ENCODE measurements around the gene TMTC3. TPM values are rescaled to one million over a fixed set of nuclear protein-coding genes. Genes with fewer than 3 reads are reported as not detected.

Gene TMTC3
- polyA plus RNA-seq, 2 of the 4 experiments (the other 2 are of a cell fraction): 12.0 to 34.9 TPM

- TF ChIP-seq PBX3 (IDR thresholded peaks at IDR 0.05) (no peak), RAD21 (conservative IDR thresholded peaks at IDR 0.05 in 1 of 2, IDR thresholded peaks at IDR 0.05 in 1 of 2) (peak; percentile 23 to 51; a peak in 2 of 5 replicates), HEYL (CRISPR knock-in tag; IDR thresholded peaks at IDR 0.05) (0 out of 2 replicates have a peak, but pooled peaks have one; percentile 31), HES2 (IDR thresholded peaks at IDR 0.05) (no peak), CHD4 (IDR thresholded peaks at IDR 0.05; ENCODE audit: borderline replicate concordance) (no peak), FOSL2 (IDR thresholded peaks at IDR 0.05) (peak; percentile 82), FOSL2 (CRISPR knock-in tag; IDR thresholded peaks at IDR 0.05) (peak; percentile 85), SREBF2 (IDR thresholded peaks at IDR 0.05) (no peak), MAFK (IDR thresholded peaks at IDR 0.05; ENCODE audit: partially characterized antibody) (peak; percentile 99), FOXS1 (CRISPR knock-in tag; IDR thresholded peaks at IDR 0.05) (peak; percentile 68), JUN (IDR thresholded peaks at IDR 0.05) (peak; percentile 79 to 88; a peak in 4 of 5 replicates), NPAS2 (CRISPR knock-in tag; IDR thresholded peaks at IDR 0.05; ENCODE audit: borderline replicate concordance) (no peak), GATA3 (IDR thresholded peaks at IDR 0.05; ENCODE audit: borderline replicate concordance) (peak; percentile 94), ZSCAN20 (CRISPR knock-in tag; IDR thresholded peaks at IDR 0.05) (peak; percentile 45; the same call in 1 of the 2 replicates), NFE2L2 (conservative IDR thresholded peaks at IDR 0.05; ENCODE audit: low read length) (peak; percentile 98)
- TF ChIP-seq, protein P1, sequence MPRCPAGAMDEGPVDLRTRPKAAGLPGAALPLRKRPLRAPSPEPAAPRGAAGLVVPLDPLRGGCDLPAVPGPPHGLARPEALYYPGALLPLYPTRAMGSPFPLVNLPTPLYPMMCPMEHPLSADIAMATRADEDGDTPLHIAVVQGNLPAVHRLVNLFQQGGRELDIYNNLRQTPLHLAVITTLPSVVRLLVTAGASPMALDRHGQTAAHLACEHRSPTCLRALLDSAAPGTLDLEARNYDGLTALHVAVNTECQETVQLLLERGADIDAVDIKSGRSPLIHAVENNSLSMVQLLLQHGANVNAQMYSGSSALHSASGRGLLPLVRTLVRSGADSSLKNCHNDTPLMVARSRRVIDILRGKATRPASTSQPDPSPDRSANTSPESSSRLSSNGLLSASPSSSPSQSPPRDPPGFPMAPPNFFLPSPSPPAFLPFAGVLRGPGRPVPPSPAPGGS (IDR thresholded peaks at IDR 0.05): peak; percentile 65; the same call in 1 of the 3 replicates
- TF ChIP-seq, protein P2, sequence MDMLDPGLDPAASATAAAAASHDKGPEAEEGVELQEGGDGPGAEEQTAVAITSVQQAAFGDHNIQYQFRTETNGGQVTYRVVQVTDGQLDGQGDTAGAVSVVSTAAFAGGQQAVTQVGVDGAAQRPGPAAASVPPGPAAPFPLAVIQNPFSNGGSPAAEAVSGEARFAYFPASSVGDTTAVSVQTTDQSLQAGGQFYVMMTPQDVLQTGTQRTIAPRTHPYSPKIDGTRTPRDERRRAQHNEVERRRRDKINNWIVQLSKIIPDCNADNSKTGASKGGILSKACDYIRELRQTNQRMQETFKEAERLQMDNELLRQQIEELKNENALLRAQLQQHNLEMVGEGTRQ (IDR thresholded peaks at IDR 0.05): no peak
These were observed 105.1 kb downstream of the TMTC3 start (continued) for GRCh38 chr12:88247241-88247643.

DNA sequence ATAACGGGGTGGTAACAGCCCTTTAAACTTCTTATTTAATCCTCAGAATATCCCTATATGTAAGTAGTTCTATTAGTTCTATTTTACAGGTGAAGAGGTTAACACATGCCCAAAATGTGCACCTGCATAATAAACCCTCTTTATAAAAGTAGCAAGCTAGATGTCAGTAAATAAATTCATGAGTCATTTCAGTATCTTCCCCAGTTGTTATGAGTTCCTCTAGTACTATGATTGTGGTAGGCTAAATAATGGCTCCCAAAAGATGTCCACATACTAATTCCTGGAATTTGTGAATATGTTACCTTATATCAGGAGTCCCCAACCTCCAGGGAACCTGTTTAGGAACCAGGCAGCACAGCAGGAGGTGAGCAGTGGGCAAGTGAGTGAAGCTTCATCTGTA lies 106.5 kb downstream of the TMTC3 start:
- WGBS (ENCODE audit: missing lambda C conversion rate): 98% methylated on average over 1 of the region's 1 CpG
- ATAC-seq (no peak), FAIRE-seq (no peak), DNase-seq (ENCODE audit: low read depth in 1 of 2, low spot score in 1 of 2) (no peak)
- POLR2A ChIA-PET: no interaction called here
- no peak overlapping the region for H3K27ac ChIP-seq
- H3K9me3 ChIP-seq: no peaks in the 10 kb centered on the region; the same call in 2 of the 3 replicates
- H3K4me3 ChIP-seq: no peak overlapping the region
- CTCF ChIA-PET: no interaction called here
- H3K4me2 ChIP-seq: no peak overlapping the region
- peaks cover 25% of the 10 kb centered on the region for H3K4me1 ChIP-seq
- TF ChIP-seq ZSCAN20 (CRISPR knock-in tag; IDR thresholded peaks at IDR 0.05): no peak
- TF ChIP-seq, protein P3, sequence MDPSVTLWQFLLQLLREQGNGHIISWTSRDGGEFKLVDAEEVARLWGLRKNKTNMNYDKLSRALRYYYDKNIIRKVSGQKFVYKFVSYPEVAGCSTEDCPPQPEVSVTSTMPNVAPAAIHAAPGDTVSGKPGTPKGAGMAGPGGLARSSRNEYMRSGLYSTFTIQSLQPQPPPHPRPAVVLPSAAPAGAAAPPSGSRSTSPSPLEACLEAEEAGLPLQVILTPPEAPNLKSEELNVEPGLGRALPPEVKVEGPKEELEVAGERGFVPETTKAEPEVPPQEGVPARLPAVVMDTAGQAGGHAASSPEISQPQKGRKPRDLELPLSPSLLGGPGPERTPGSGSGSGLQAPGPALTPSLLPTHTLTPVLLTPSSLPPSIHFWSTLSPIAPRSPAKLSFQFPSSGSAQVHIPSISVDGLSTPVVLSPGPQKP (IDR thresholded peaks at IDR 0.05; ENCODE audit: low read depth, low read length): no peak
- no peak for TF ChIP-seq SREBF2 (IDR thresholded peaks at IDR 0.05)
- no peak for TF ChIP-seq FOXS1 (CRISPR knock-in tag; IDR thresholded peaks at IDR 0.05)
- no peak for TF ChIP-seq TFCP2L1 (CRISPR knock-in tag; IDR thresholded peaks at IDR 0.05)

Other genes with a start within 250 kb of the TMTC3 start
- gene C12orf50, start 112.9 kb upstream of the TMTC3 start, polyA plus RNA-seq (2011; rRNA removed): 0.03 TPM in 1 of 2 replicates, not detected in the other
- not detected in 3 replicates for gene C12orf50, start 112.9 kb upstream of the TMTC3 start, polyA plus RNA-seq (2017; fragmentation: RNase III; extraction: RNeasy Plus Mini Kit Qiagen cat#74134 plus additional on column Dnase treatment)
- 12.4 and 23.1 TPM in 2 replicates for gene CEP290, start 219 bp upstream of the TMTC3 start, polyA plus RNA-seq (2011; rRNA removed)
- gene CEP290, start 219 bp upstream of the TMTC3 start, polyA plus RNA-seq (2017; fragmentation: RNase III; extraction: RNeasy Plus Mini Kit Qiagen cat#74134 plus additional on column Dnase treatment): 6.7 to 7.9 TPM (median 6.8 TPM) in 3 replicates

Measured in A549 (cell line).